Measurements from ENCODE around the gene PCBD2. TPM values are rescaled to one million over a fixed set of nuclear protein-coding genes. Genes with fewer than 3 reads are reported as not detected.

Gene PCBD2
- total and polyA plus RNA-seq, 5 experiments from 2014 or later = 10.6 to 15.2 (median 12.4) TPM

- Mint-ChIP-seq H3K27ac (no peak overlapping the region), H3K9me3 (no peaks in the 10 kb centered on the region), H3K27me3 (no peaks in the 10 kb centered on the region), H3K4me3 (no peak overlapping the region), H3K36me3 (peaks cover 0 to 49% (median 12%) of the 10 kb centered on the region in 3 donors), H3K4me1 (no peaks in the 10 kb centered on the region)
- DNase-seq (no peak), ATAC-seq (no peak)
- POLR2A ChIA-PET = interaction anchor here (0.7 kb wide), 1 partner anchor 1158 kb away, joined by 5 read pairs; no protein-coding TSS in a partner anchor
These were observed 34.6 kb downstream of the PCBD2 start for GRCh38 chr5:134939500-134939899.

DNA sequence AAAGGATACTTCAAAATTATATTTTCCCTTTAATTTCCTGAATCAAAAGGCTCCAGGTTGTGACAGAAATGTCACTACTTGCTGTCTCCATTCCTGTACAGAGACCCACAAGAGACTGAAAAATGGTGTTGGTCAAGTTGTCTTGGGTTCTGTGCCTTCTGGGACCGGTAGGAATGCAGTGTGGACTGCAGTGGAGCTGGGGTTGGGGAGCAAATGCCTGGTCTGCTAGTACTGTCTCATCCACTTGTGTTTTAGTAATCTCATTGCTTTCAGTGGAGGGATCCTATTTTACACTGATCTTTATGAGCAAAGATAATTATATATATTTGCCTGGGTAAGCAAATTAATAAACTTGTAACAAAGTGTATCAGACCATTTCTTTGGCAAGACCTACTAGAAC is 38.6 kb downstream of the PCBD2 start:
- Mint-ChIP-seq H3K36me3 (peaks cover 0 to 24% (median 9%) of the 10 kb centered on the region in 3 donors), H3K4me1 (no peaks in the 10 kb centered on the region), H3K27ac (peak overlapping the region in 3 of 10 donors; percentile 4 to 34 (median 24)), H3K9me3 (no peaks in the 10 kb centered on the region), H3K27me3 (no peaks in the 10 kb centered on the region), H3K4me3 (no peak overlapping the region)
- POLR2A ChIA-PET = interaction anchor here (0.5 kb wide), 1 partner anchor 1984 kb away, joined by 3 read pairs; no protein-coding TSS in a partner anchor
- DNase-seq (no peak), ATAC-seq (no peak)

GRCh38 chr5:134944630-134945029 is 39.7 kb downstream of the PCBD2 start:
- no peaks in the 10 kb centered on the region for H3K9me3 Mint-ChIP-seq
- ATAC-seq = no peak
- no peak overlapping the region for H3K27ac Mint-ChIP-seq
- no peak for DNase-seq
- H3K4me1 Mint-ChIP-seq = no peaks in the 10 kb centered on the region
- H3K36me3 Mint-ChIP-seq = peaks cover 0 to 17% (median 8%) of the 10 kb centered on the region in 3 donors
- no peaks in the 10 kb centered on the region for H3K27me3 Mint-ChIP-seq
- no peak overlapping the region for H3K4me3 Mint-ChIP-seq
- POLR2A ChIA-PET = interaction anchor here (0.5 kb wide), 1 partner anchor 19 kb away, joined by 3 read pairs; no protein-coding TSS in a partner anchor

- ATAC-seq = no peak
- DNase-seq = no peak
- H3K36me3 Mint-ChIP-seq = peaks cover 0 to 14% (median 5%) of the 10 kb centered on the region in 3 donors
- no peaks in the 10 kb centered on the region for H3K27me3 Mint-ChIP-seq
- POLR2A ChIA-PET = no interaction called here
- peak overlapping the region in 1 of 10 donors; percentile 47 for H3K27ac Mint-ChIP-seq
- H3K4me3 Mint-ChIP-seq = no peak overlapping the region
- H3K9me3 Mint-ChIP-seq = no peaks in the 10 kb centered on the region
- no peaks in the 10 kb centered on the region for H3K4me1 Mint-ChIP-seq
These were observed 40.1 kb downstream of the PCBD2 start for GRCh38 chr5:134945041-134945440.

GRCh38 chr5:134948911-134949310 is 44.0 kb downstream of the PCBD2 start:
- H3K4me3 Mint-ChIP-seq = no peak overlapping the region
- no peak for ATAC-seq
- peaks cover 0 to under 1% (median 0%) of the 10 kb centered on the region in 9 donors for H3K9me3 Mint-ChIP-seq
- peak overlapping the region in 1 of 10 donors; percentile 21 for H3K27ac Mint-ChIP-seq
- no peak for DNase-seq
- no peaks in the 10 kb centered on the region for H3K4me1 Mint-ChIP-seq
- H3K36me3 Mint-ChIP-seq = peaks cover 0 to 12% (median 4%) of the 10 kb centered on the region in 3 donors
- POLR2A ChIA-PET = no interaction called here
- H3K27me3 Mint-ChIP-seq = no peaks in the 10 kb centered on the region

DNA sequence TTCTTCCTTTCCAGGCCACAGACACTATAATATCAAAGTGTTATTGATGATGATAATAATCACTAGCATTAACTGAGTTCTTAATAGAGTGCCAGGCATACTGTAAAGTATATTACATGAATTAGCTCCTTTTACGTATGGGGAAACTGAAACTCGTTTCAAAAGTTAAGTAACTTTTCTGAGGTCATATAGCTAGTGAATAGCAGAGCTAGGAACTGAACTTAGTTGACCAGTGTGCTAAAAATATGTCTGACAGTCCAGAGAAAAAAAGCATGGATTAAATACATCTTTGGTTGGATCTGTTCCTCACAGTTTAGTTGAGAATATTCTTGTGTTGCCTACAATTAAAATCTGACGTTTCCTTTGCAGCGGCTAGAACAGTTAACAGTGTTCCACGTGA is 44.4 kb downstream of the PCBD2 start:
- ATAC-seq (no peak), DNase-seq (no peak)
- Mint-ChIP-seq H3K27ac (peak overlapping the region in 1 of 10 donors; percentile 21), H3K4me3 (no peak overlapping the region), H3K36me3 (peaks cover 2 to 16% (median 3%) of the 10 kb centered on the region in 3 donors), H3K27me3 (no peaks in the 10 kb centered on the region), H3K4me1 (no peaks in the 10 kb centered on the region), H3K9me3 (peaks cover 0 to 4% (median 0%) of the 10 kb centered on the region in 9 donors)
- POLR2A ChIA-PET = interaction anchor here (0.6 kb wide), 1 partner anchor 57 kb away, joined by 3 read pairs; no protein-coding TSS in a partner anchor

- POLR2A ChIA-PET = no interaction called here
- peaks cover 0 to 8% (median 5%) of the 10 kb centered on the region in 4 donors for H3K4me1 Mint-ChIP-seq
- H3K27me3 Mint-ChIP-seq = no peaks in the 10 kb centered on the region
- peak overlapping the region in 1 of 10 donors; percentile 34 for H3K4me3 Mint-ChIP-seq
- H3K27ac Mint-ChIP-seq = peak overlapping the region in 4 of 10 donors; percentile 14 to 53 (median 46)
- peak in 1 of 2 donors; percentile 71 for ATAC-seq
- DNase-seq = no peak
- H3K36me3 Mint-ChIP-seq = peaks cover 4 to 32% (median 31%) of the 10 kb centered on the region in 3 donors
- peaks cover 0 to 16% (median 7%) of the 10 kb centered on the region in 9 donors for H3K9me3 Mint-ChIP-seq
These were observed 53.1 kb downstream of the PCBD2 start for GRCh38 chr5:134957920-134958608.

GRCh38 chr5:134958755-134959154 is 53.8 kb downstream of the PCBD2 start:
- Mint-ChIP-seq H3K36me3 (peaks cover 4 to 31% (median 29%) of the 10 kb centered on the region in 3 donors), H3K27me3 (no peaks in the 10 kb centered on the region), H3K9me3 (peaks cover 0 to 16% (median 7%) of the 10 kb centered on the region in 9 donors), H3K27ac (no peak overlapping the region), H3K4me1 (peaks cover 0 to 11% (median 9%) of the 10 kb centered on the region in 4 donors), H3K4me3 (no peak overlapping the region)
- ATAC-seq (no peak), DNase-seq (no peak)
- POLR2A ChIA-PET = no interaction called here

DNA sequence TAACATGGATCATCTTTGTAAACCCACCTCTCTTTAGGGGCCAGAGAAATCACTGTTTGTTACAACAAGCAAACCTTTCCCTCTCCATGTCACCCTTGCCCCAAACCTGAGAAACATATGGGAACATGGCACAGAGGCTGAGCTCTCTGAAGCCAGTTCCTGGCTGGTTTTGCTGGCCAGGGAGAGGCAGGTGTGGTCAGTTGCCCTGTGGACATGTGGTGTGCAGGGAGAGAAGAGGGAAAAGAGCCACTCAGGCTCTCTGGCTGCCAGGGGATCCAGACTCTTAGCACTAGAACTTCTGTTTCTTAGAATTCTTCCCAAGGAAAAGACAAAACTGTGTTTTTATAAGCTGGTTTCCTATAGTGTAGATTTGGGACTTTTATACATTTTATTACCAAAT is 58.2 kb downstream of the PCBD2 start:
- no peaks in the 10 kb centered on the region for H3K27me3 Mint-ChIP-seq

GRCh38 chr5:134964359-134965270 is 59.7 kb downstream of the PCBD2 start:
- DNase-seq = peak in 6 of 10 donors; percentile 20 to 80 (median 54)
- Mint-ChIP-seq H3K4me3 (peak overlapping the region; percentile 23 to 74 (median 50)), H3K36me3 (peaks cover 0 to 28% (median 16%) of the 10 kb centered on the region in 3 donors), H3K27ac (peak overlapping the region; percentile 76 to 95 (median 88)), H3K9me3 (no peaks in the 10 kb centered on the region), H3K27me3 (no peaks in the 10 kb centered on the region), H3K4me1 (peaks cover 14 to 27% (median 26%) of the 10 kb centered on the region in 4 donors)
- POLR2A ChIA-PET = interaction anchor here (2.0 kb wide), 1 partner anchor 60 kb away, joined by 6 read pairs; the partner anchor contains the start of gene PCBD2
- peak; percentile 88 to 91 for ATAC-seq

More for the DNA sequence above, 58.2 kb downstream of the PCBD2 start:
- POLR2A ChIA-PET = interaction anchor here (0.7 to 2.0 kb wide), 3 partner anchors 19 to 205 kb away, joined by 3 to 6 read pairs (median 3); partner anchors contain the start of genes DDX46 and PCBD2
- Mint-ChIP-seq H3K36me3 (peaks cover 0 to 27% (median 18%) of the 10 kb centered on the region in 3 donors), H3K9me3 (no peaks in the 10 kb centered on the region), H3K4me3 (no peak overlapping the region), H3K27ac (peak overlapping the region in 2 of 10 donors; percentile 38 to 46), H3K4me1 (peaks cover 14 to 31% (median 29%) of the 10 kb centered on the region in 4 donors)
- no peak for DNase-seq
- ATAC-seq = no peak

DNA sequence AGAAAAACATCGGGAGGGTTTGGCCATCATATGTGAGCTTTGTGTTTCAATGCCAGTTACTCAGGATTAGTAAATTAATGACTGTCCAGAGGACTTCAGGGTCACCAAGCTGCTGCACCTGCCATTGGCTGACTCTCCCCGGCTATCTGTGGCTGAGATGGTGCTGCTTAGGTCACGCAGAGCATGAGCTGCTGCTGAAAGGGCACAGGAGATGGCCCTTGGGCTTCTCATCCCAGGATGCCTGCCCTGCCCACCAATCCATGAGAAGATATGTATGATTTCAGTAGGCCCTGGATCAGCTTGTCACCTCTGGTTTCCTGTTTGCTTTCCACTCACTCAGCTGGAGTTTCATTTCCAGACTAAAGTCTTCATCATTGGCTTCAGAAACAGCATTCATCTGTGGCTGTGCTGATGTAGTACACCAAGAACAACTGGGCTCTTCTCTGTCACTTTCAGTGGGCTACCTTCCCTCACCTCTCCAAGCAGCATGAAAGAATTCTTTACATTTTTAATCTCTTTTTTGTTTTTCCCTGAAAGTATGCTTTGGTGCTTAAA is 60.4 kb downstream of the PCBD2 start:
- Mint-ChIP-seq H3K4me3 (peak overlapping the region in 4 of 10 donors; percentile 21 to 62 (median 38)), H3K4me1 (peaks cover 14 to 27% (median 26%) of the 10 kb centered on the region in 4 donors), H3K36me3 (peaks cover 0 to 26% (median 14%) of the 10 kb centered on the region in 3 donors), H3K9me3 (no peaks in the 10 kb centered on the region), H3K27ac (peak overlapping the region; percentile 32 to 95 (median 80)), H3K27me3 (no peaks in the 10 kb centered on the region)
- ATAC-seq (no peak), DNase-seq (peak in 1 of 10 donors; percentile 1)
- POLR2A ChIA-PET = interaction anchor here (2.0 kb wide), 1 partner anchor 60 kb away, joined by 6 read pairs; the partner anchor contains the start of gene PCBD2

DNA sequence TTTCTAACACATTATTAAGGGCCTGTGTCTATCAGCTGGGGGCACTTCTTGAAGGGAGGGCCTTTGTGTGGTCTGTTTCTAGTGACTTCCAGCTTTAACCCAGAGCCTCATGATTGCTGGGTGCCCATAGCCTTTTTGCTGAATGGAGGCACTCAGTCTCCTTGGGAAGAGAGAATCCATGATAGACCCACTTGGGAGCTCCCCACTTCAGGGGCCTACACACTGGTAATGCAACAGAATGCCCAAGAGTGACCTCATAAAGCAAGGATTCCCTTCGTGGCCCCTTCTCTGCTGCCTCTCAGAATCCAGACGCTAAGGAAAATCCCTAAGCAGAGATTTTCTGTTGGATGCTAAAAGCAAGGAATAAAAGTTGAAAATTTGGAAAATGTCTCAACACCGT is 62.7 kb downstream of the PCBD2 start, which contains the start of gene CATSPER3:
Gene CATSPER3 (plus strand): TSS at position 301 of the 400 bp plus-strand sequence. CDS start 85 bp downstream, at position 386.
- POLR2A ChIA-PET = no interaction called here
- Mint-ChIP-seq H3K4me1 (peaks cover 14 to 27% (median 26%) of the 10 kb centered on the region in 4 donors), H3K4me3 (no peak within 1 kb of the TSS), H3K27ac (peak within 1 kb of the TSS in 3 of 10 donors; percentile 1 to 78 (median 54)), H3K9me3 (no peaks in the 10 kb centered on the region), H3K27me3 (no peaks in the 10 kb centered on the region), H3K36me3 (peaks cover 6 to 17% (median 14%) of the 10 kb centered on the region in 3 donors)
- DNase-seq (no peak), ATAC-seq (no peak)

All from naive thymus-derived CD8-positive, alpha-beta T cell (primary cell).